ENCODE data around the gene ANXA5.

Gene ANXA5

GRCh38 chr4:121740796-121741409, 44.1 kb upstream of the ANXA5 start:
- Histone ChIP-seq H3K79me2 (ENCODE audit: insufficient read depth, low read length) (no peaks in the 10 kb centered on the region), H3K9me3 (ENCODE audit: low read length) (no peaks in the 10 kb centered on the region), H3K9me2 (ENCODE audit: low read depth, low read length) (no peaks in the 10 kb centered on the region), H3K36me3 (ENCODE audit: insufficient read depth, low read length) (no peaks in the 10 kb centered on the region), H3K27me3 (ENCODE audit: insufficient read depth, low read length) (no peaks in the 10 kb centered on the region), H3K4me1 (ENCODE audit: insufficient read depth, low read length, severe bottlenecking) (no peaks in the 10 kb centered on the region), H3K4me2 (ENCODE audit: low read length) (no peak overlapping the region), H3K9ac (ENCODE audit: low read length) (no peak overlapping the region), H2AFZ (ENCODE audit: low read length) (no peak overlapping the region), H3K4me3 (ENCODE audit: low read depth, low read length, poor library complexity, severe bottlenecking) (no peak overlapping the region), H4K20me1 (ENCODE audit: insufficient read depth, low read length) (no peaks in the 10 kb centered on the region), H3F3A (ENCODE audit: insufficient read depth, low read length) (no peaks in the 10 kb centered on the region), H3K27ac (ENCODE audit: low read depth, low read length, poor library complexity, severe bottlenecking) (no peak overlapping the region)
- TF ChIP-seq EZH2 (IDR thresholded peaks at IDR 0.05; ENCODE audit: borderline replicate concordance, low read length) (no peak), CTCF (IDR thresholded peaks at IDR 0.05; ENCODE audit: low read length) (no peak)

GRCh38 chr4:121739575-121739974, 42.8 kb upstream of the ANXA5 start:
- TF ChIP-seq EZH2 (IDR thresholded peaks at IDR 0.05; ENCODE audit: borderline replicate concordance, low read length) (no peak), CTCF (IDR thresholded peaks at IDR 0.05; ENCODE audit: low read length) (no peak)
- Histone ChIP-seq H3K9me3 (ENCODE audit: low read length) (no peaks in the 10 kb centered on the region), H3K4me1 (ENCODE audit: insufficient read depth, low read length, severe bottlenecking) (no peaks in the 10 kb centered on the region), H3K4me2 (ENCODE audit: low read length) (no peak overlapping the region), H3K36me3 (ENCODE audit: insufficient read depth, low read length) (no peaks in the 10 kb centered on the region), H3K4me3 (ENCODE audit: low read depth, low read length, poor library complexity, severe bottlenecking) (no peak overlapping the region), H3K27me3 (ENCODE audit: insufficient read depth, low read length) (no peaks in the 10 kb centered on the region), H3K9me2 (ENCODE audit: low read depth, low read length) (no peaks in the 10 kb centered on the region), H3K79me2 (ENCODE audit: insufficient read depth, low read length) (no peaks in the 10 kb centered on the region), H3K27ac (ENCODE audit: low read depth, low read length, poor library complexity, severe bottlenecking) (no peak overlapping the region), H3F3A (ENCODE audit: insufficient read depth, low read length) (no peaks in the 10 kb centered on the region), H2AFZ (ENCODE audit: low read length) (no peak overlapping the region), H4K20me1 (ENCODE audit: insufficient read depth, low read length) (no peaks in the 10 kb centered on the region), H3K9ac (ENCODE audit: low read length) (no peak overlapping the region)

GRCh38 chr4:121738780-121739535, 42.2 kb upstream of the ANXA5 start:
- Histone ChIP-seq H3K36me3 (ENCODE audit: insufficient read depth, low read length) (no peaks in the 10 kb centered on the region), H3K79me2 (ENCODE audit: insufficient read depth, low read length) (no peaks in the 10 kb centered on the region), H3K27ac (ENCODE audit: low read depth, low read length, poor library complexity, severe bottlenecking) (no peak overlapping the region), H3K4me2 (ENCODE audit: low read length) (no peak overlapping the region), H3K4me3 (ENCODE audit: low read depth, low read length, poor library complexity, severe bottlenecking) (no peak overlapping the region), H3K9ac (ENCODE audit: low read length) (no peak overlapping the region), H4K20me1 (ENCODE audit: insufficient read depth, low read length) (no peaks in the 10 kb centered on the region), H3F3A (ENCODE audit: insufficient read depth, low read length) (no peaks in the 10 kb centered on the region), H3K9me3 (ENCODE audit: low read length) (no peaks in the 10 kb centered on the region), H3K9me2 (ENCODE audit: low read depth, low read length) (no peaks in the 10 kb centered on the region), H3K27me3 (ENCODE audit: insufficient read depth, low read length) (no peaks in the 10 kb centered on the region), H2AFZ (ENCODE audit: low read length) (no peak overlapping the region), H3K4me1 (ENCODE audit: insufficient read depth, low read length, severe bottlenecking) (no peaks in the 10 kb centered on the region)
- no peak for TF ChIP-seq EZH2 (IDR thresholded peaks at IDR 0.05; ENCODE audit: borderline replicate concordance, low read length)
- no peak for TF ChIP-seq CTCF (IDR thresholded peaks at IDR 0.05; ENCODE audit: low read length)

Data from OCI-LY1 (cell line).